ENCODE data around the gene MSLN. TPM values are rescaled to one million over a fixed set of nuclear protein-coding genes. Genes with fewer than 3 reads are reported as not detected.

MSLN gene
- total and polyA plus RNA-seq, 2 experiments from 2014 or later, result 4.5 TPM; not detected in 1

DNA sequence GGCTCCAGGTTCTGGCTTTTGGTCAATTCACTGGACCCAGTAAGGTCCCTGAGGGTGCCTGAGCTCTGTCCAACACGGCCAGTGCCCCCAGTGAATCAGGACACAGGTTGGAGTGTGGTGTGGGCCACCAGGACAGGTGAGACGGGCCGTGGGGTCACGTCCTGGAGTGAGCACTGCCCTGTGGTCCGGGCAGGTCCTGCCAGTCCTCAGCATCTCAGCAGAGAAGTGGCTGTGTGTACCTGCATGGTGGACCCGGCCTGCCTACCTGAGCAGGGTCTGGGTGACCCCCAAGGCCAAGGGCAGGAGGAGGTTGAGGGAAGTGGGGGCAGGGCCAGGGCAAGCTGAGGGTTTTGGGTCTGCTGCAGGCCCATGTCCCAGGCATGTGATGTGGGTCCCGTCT, 41.9 kb downstream of the MSLN start:
- no peaks in the 10 kb centered on the region for H3K36me3 ChIP-seq
- TF ChIP-seq, protein P1, sequence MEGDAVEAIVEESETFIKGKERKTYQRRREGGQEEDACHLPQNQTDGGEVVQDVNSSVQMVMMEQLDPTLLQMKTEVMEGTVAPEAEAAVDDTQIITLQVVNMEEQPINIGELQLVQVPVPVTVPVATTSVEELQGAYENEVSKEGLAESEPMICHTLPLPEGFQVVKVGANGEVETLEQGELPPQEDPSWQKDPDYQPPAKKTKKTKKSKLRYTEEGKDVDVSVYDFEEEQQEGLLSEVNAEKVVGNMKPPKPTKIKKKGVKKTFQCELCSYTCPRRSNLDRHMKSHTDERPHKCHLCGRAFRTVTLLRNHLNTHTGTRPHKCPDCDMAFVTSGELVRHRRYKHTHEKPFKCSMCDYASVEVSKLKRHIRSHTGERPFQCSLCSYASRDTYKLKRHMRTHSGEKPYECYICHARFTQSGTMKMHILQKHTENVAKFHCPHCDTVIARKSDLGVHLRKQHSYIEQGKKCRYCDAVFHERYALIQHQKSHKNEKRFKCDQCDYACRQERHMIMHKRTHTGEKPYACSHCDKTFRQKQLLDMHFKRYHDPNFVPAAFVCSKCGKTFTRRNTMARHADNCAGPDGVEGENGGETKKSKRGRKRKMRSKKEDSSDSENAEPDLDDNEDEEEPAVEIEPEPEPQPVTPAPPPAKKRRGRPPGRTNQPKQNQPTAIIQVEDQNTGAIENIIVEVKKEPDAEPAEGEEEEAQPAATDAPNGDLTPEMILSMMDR (IDR thresholded peaks at IDR 0.05; ENCODE audit: low read depth, low read length), result no peak
- H3K27ac ChIP-seq, result no peak overlapping the region
- H3K27me3 ChIP-seq, result peaks cover 39% of the 10 kb centered on the region
- peaks cover 4% of the 10 kb centered on the region for H3K4me1 ChIP-seq (ENCODE audit: low read depth)
- no peak overlapping the region for H3K4me3 ChIP-seq
- DNase-seq (ENCODE audit: low read depth in 1 of 2, low spot score in 1 of 2), result no peak
- no peaks in the 10 kb centered on the region for H3K9me3 ChIP-seq (ENCODE audit: low read depth)

DNA sequence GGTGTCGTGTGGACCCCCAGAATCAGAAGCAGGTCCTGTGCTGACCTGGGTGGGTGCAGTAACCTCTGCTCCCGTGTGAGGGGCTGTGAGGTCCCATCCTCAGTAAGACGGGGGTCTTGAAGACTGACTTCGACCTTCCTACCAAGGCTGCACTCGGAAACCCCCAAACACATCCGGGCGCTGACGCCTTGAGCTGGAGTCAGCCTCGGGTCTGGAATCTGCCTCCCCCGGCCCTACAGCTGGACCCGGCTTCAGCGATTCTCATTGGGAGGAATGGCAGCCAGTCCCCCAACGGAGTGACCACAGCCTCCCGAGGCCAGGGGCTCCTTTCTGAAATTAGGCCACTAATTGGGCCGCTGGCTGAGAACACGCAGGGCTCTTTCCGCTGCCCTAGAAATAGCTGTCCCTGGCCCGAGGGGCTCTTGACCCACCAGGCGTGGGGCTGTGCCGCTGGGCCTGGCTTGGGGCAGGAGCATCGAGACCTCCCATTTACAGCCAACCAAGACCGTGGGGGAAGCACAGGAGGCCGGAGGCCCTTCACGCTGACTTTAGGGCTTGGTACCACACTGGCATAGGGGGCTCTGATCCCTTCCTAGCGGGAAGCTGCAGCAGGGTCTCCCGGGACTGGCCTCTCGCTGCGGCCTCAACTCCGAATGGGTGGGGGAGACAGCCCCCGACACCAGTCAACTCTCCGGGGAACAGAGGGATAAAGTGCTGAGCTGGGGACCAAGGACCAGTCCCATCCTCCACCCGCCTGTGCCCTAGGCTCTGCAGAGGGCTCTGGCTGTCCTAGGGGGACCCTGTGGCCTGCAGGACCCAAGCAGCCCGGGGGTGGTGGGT, 42.6 kb downstream of the MSLN start:
- Histone ChIP-seq H3K27me3 (peaks cover 39% of the 10 kb centered on the region), H3K27ac (no peak overlapping the region), H3K4me1 (ENCODE audit: low read depth) (peaks cover 4% of the 10 kb centered on the region), H3K36me3 (no peaks in the 10 kb centered on the region), H3K9me3 (ENCODE audit: low read depth) (no peaks in the 10 kb centered on the region), H3K4me3 (no peak overlapping the region)
- TF ChIP-seq, protein P1 (IDR thresholded peaks at IDR 0.05; ENCODE audit: low read depth, low read length), result no peak
- no peak for DNase-seq (ENCODE audit: low read depth in 1 of 2, low spot score in 1 of 2)

DNA sequence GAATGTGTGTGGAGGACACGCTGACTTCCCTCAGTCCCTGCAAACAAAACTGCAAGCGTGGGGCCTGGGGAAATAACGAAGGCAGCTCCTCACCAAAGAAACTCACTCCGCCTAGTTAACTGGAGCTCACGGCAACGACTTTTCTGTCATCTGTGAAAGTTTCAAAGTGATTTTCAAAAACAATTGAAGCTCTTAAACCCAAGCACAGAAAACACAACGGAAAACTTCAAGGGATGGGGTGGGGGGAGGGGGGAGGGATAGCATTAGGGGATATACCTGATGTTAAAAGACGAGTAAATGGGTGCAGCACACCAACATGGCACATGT, 43.2 kb downstream of the MSLN start:
- no peaks in the 10 kb centered on the region for H3K36me3 ChIP-seq
- no peak overlapping the region for H3K4me3 ChIP-seq
- no peaks in the 10 kb centered on the region for H3K9me3 ChIP-seq (ENCODE audit: low read depth)
- H3K27ac ChIP-seq, result no peak overlapping the region
- H3K27me3 ChIP-seq, result peaks cover 39% of the 10 kb centered on the region
- peaks cover 4% of the 10 kb centered on the region for H3K4me1 ChIP-seq (ENCODE audit: low read depth)
- no peak for DNase-seq (ENCODE audit: low read depth in 1 of 2, low spot score in 1 of 2)
- TF ChIP-seq, protein P1 (IDR thresholded peaks at IDR 0.05; ENCODE audit: low read depth, low read length), result no peak

DNA sequence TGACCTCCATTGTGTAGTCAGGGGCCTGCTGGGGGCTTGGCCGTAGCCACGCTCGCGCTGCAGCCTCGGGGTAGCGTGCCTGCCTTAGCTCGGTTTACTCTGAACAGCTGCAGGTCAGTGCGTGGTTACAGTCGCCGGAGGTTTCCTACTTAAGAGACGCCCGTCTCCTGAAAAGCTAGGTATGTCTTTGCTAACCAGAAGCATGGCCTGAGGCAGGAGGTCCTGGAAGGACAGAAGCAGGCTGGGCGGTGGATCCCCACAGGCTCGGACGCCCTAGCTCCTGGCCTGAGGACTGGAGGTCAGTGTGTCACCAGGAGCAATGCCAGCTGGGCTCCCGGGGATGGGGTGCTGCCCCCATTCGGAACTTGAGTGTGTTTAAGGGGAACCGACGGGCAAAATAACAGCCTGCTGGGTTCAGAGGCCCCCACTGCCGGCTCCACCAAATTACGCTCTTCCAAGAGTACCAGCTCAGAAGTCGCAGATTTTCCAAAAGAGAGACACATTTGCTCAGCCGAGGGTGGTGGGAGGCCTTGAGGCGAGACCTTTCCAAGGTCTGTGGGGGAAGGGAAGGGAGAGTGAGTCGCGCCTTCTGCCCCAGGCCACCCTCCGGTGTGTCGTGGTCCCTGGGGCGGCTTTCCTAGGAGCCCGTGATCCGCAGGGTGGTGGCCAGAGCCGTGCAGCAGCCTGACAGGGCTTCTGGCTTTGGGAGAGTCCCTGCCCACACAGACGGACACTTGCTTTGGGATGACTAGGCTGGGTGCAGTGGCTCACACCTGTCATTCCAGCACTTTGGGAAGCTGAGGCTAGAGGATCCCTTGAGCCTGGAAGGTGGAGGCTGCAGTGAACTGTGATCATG, 43.9 kb downstream of the MSLN start:
- DNase-seq (ENCODE audit: low read depth in 1 of 2, low spot score in 1 of 2), result no peak
- H3K4me3 ChIP-seq, result no peak overlapping the region
- H3K4me1 ChIP-seq (ENCODE audit: low read depth), result peaks cover 4% of the 10 kb centered on the region
- peaks cover 35% of the 10 kb centered on the region for H3K27me3 ChIP-seq
- TF ChIP-seq, protein P1 (IDR thresholded peaks at IDR 0.05; ENCODE audit: low read depth, low read length), result no peak
- no peaks in the 10 kb centered on the region for H3K9me3 ChIP-seq (ENCODE audit: low read depth)
- H3K36me3 ChIP-seq, result no peaks in the 10 kb centered on the region
- H3K27ac ChIP-seq, result no peak overlapping the region

DNA sequence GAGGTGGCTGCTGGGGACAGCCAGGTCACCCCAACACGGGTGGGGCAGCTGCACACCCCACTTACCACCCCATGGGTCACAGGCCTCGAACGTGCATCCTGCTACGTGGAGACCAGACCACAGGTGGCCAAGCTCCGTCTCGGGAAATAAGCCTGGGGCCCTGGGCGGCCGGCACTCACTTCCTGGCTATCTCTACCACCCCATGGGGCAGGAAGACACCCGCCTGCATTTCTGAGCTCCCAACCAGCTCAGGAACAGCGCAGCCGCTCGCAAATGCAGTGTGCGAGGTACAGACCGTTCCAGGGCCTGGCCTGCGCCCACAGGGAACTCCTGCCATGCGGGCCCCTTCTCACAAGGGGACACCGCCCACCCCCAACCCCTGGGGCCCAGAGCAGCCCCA, 44.9 kb downstream of the MSLN start:
- Histone ChIP-seq H3K4me1 (ENCODE audit: low read depth) (peaks cover 4% of the 10 kb centered on the region), H3K27me3 (peaks cover 25% of the 10 kb centered on the region)
- TF ChIP-seq, protein P1 (IDR thresholded peaks at IDR 0.05; ENCODE audit: low read depth, low read length), result no peak

More for the DNA sequence above, 44.9 kb downstream of the MSLN start:
- H3K4me3 ChIP-seq, result no peak overlapping the region
- no peaks in the 10 kb centered on the region for H3K36me3 ChIP-seq
- H3K9me3 ChIP-seq (ENCODE audit: low read depth), result no peaks in the 10 kb centered on the region
- no peak overlapping the region for H3K27ac ChIP-seq
- no peak for DNase-seq (ENCODE audit: low read depth in 1 of 2, low spot score in 1 of 2)
